Uterus (tissue), 4 donors: Measurements from ENCODE around the gene FCRLA. TPM values are rescaled to one million over a fixed set of nuclear protein-coding genes. Genes with fewer than 3 reads are reported as not detected.
"Not testable (repeated sequence)": the region's sequence is repeated elsewhere in the genome, so short reads cannot be mapped to it uniquely, and the experiment has no call there.

Source experiments
- DNase-seq, 2 donors: peaks; one replicate each; pipeline ENCODE4 v3.0.0-alpha.2; 2019 to 2020
- H3K27ac ChIP-seq, 2 donors: fragments of 200-600 bp; sonication (generic); 1 replicate in 1 of 2; 2 replicates in 1 of 2; pipeline ENCODE4 v1.5.1; 2016 to 2018
- H3K27me3 ChIP-seq, 2 donors: fragments of 200-600 bp; sonication (generic); one replicate each; pipeline ENCODE4 v1.5.1; 2018 to 2019; ENCODE audit warnings: control low read depth in 1 of 2
- H3K36me3 ChIP-seq, 2 donors: fragments of 200-600 bp; sonication (generic); one replicate each; pipeline ENCODE4 v1.5.1; 2019; ENCODE audit warnings: control low read depth in 1 of 2
- H3K4me1 ChIP-seq, 2 donors: fragments of 200-600 bp; sonication (generic); one replicate each; pipeline ENCODE4 v1.5.1; 2018 to 2019; ENCODE audit warnings: control low read depth in 1 of 2
- H3K4me3 ChIP-seq, 2 donors: fragments of 200-600 bp; sonication (generic); 1 replicate in 1 of 2; 2 replicates in 1 of 2; pipeline ENCODE4 v1.5.1; 2018 to 2019; ENCODE audit warnings: mild to moderate bottlenecking in 1 of 2
- H3K9me3 ChIP-seq, 2 donors: fragments of 200-600 bp; sonication (generic); one replicate each; pipeline ENCODE4 v1.5.1; 2019; ENCODE audit warnings: control low read depth in 1 of 2
- CTCF ChIP-seq, 4 experiments: fragments of 200-600 bp in 2 of 4; fragments of 450-650 bp in 2 of 4; sonication (generic) in 2 of 4; IDR thresholded peaks; one replicate each; pipeline ENCODE4 v1.5.1; 2016 to 2019; ENCODE audit warnings: antibody characterized with exemption in 4 of 4, mild to moderate bottlenecking in 2 of 4, moderate library complexity in 1 of 4
- POLR2A ChIP-seq, 2 donors: fragments of 450-650 bp; IDR thresholded peaks; one replicate each; pipeline ENCODE4 v1.6.1; 2016; ENCODE audit warnings: antibody characterized with exemption in 2 of 2, mild to moderate bottlenecking in 1 of 2, moderate library complexity in 1 of 2
- intact Hi-C: fragments of 100-400 bp; cut with DNase I; formaldehyde crosslinking; loops from one replicate; pipeline ENCODE4 v1.15.1; 2023; ENCODE audit warnings: low total_unique reads
- total RNA-seq, 4 donors: library from RNA; depleted of rRNA in 3 of 4; stranded (reverse); fragments of >200 nt in 3 of 4; gene quantifications; one replicate each; pipeline versions ENCODE4 v1.1.0 to v1.2.4, GENCODE V29; 2014 to 2023
- donor health status: DM: yes; HTN: yes; CAD: no.

The FCRLA gene
- total RNA-seq, 4 donors from 2014 or later, result 0.41 TPM; not detected in 3

DNA sequence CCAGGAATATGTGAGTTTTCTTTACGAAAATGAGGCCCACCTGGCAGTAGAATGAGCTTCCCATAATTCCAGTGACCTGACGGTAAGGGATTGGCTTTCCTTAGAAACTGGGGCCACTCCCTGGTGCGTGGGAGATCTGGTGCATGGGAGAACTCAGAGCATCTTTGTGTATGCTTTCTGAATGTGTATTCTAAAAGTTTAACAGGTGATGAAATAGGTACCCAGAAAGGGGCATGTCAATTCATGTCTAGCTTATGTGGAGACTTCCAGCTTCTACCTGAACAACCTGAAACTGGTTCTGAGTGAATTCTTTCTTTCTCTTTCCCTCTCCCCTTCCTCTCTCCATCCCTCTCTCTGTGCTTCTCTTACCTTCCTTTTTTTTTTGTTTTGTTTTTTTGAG is 15.2 kb upstream of the FCRLA start:
- Histone ChIP-seq H3K4me3 (no peak overlapping the region), H3K4me1 (no peaks in the 10 kb centered on the region), H3K27me3 (peaks cover 0 to 3% of the 10 kb centered on the region in 2 donors), H3K27ac (no peak overlapping the region), H3K36me3 (no peaks in the 10 kb centered on the region), H3K9me3 (no peaks in the 10 kb centered on the region)
- no peak for DNase-seq
- TF ChIP-seq CTCF (IDR thresholded peaks at IDR 0.05) (no peak), POLR2A (IDR thresholded peaks at IDR 0.05) (no peak)
- intact Hi-C loops, result no loop called here

- H3K9me3 ChIP-seq, H3K27me3 ChIP-seq, H3K4me3 ChIP-seq, H3K36me3 ChIP-seq, DNase-seq, H3K4me1 ChIP-seq, intact Hi-C loops, H3K27ac ChIP-seq: not testable (repeated sequence)
Measured at GRCh38 chr1:161693020-161693712, 13.9 kb upstream of the FCRLA start.

DNA sequence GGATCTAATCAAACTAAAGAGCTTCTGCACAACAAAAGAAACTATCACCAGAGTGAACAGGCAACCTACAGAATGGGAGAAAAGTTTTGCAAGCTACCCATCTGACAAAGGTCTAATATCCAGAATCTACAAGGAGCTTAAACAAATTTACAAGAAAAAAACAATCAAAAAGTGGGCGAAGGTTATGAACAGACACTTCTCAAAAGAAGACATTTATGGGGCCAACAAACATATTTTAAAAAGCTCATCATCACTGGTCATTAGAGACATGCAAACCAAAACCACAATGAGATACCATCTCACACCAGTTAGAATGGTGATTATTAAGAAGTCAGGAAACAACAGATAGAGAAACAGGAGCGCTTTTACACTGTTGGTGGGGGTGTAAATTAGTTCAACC is 8.7 kb upstream of the FCRLA start:
- intact Hi-C loops, H3K4me3 ChIP-seq, H3K36me3 ChIP-seq, H3K4me1 ChIP-seq, H3K27me3 ChIP-seq, H3K9me3 ChIP-seq, H3K27ac ChIP-seq, DNase-seq: not testable (repeated sequence)

DNA sequence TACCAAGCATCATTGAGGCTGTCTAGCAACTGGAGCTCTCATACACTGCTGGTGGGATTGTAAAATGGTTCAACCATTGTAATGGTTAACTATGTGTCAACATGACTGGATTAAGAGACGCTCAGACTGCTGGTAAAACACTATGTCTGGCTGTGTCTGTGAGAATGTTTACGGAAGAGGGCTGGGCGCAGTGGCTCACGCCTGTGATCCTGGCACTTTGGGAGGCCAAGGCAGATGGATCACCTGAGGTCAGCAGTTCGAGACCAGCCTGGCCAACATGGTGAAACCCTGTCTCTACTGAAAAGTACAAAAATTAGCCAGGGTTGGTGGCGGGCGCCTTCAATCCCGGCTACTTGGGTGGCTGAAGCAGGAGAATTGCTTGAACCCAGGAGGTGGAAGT is 4.8 kb upstream of the FCRLA start:
- Histone ChIP-seq H3K27ac (no peak overlapping the region), H3K4me3 (no peak overlapping the region), H3K27me3 (no peaks in the 10 kb centered on the region), H3K9me3 (no peaks in the 10 kb centered on the region), H3K36me3 (no peaks in the 10 kb centered on the region), H3K4me1 (no peaks in the 10 kb centered on the region)
- TF ChIP-seq POLR2A (IDR thresholded peaks at IDR 0.05) (no peak), CTCF (IDR thresholded peaks at IDR 0.05) (no peak)
- no peak for DNase-seq
- intact Hi-C loops, result no loop called here

- DNase-seq, result no peak
- H3K4me3 ChIP-seq, result no peak overlapping the region
- H3K4me1 ChIP-seq, result no peaks in the 10 kb centered on the region
- H3K27me3 ChIP-seq, result no peaks in the 10 kb centered on the region
- no peaks in the 10 kb centered on the region for H3K9me3 ChIP-seq
- intact Hi-C loops, result no loop called here
- TF ChIP-seq POLR2A (IDR thresholded peaks at IDR 0.05) (no peak), CTCF (IDR thresholded peaks at IDR 0.05) (no peak)
- H3K27ac ChIP-seq, result no peak overlapping the region
- H3K36me3 ChIP-seq, result no peaks in the 10 kb centered on the region
Measured at GRCh38 chr1:161705537-161705936, 1.5 kb upstream of the FCRLA start.

GRCh38 chr1:161706113-161706481 is 932 bp upstream of the FCRLA start:
- Histone ChIP-seq H3K27ac (no peak overlapping the region), H3K9me3 (no peaks in the 10 kb centered on the region), H3K36me3 (no peaks in the 10 kb centered on the region), H3K27me3 (no peaks in the 10 kb centered on the region), H3K4me3 (no peak overlapping the region), H3K4me1 (no peaks in the 10 kb centered on the region)
- DNase-seq, result no peak
- intact Hi-C loops, result no loop called here
- TF ChIP-seq CTCF (IDR thresholded peaks at IDR 0.05) (no peak), POLR2A (IDR thresholded peaks at IDR 0.05) (no peak)
